ENCODE results near the gene MAD1L1.

MAD1L1 gene

DNA sequence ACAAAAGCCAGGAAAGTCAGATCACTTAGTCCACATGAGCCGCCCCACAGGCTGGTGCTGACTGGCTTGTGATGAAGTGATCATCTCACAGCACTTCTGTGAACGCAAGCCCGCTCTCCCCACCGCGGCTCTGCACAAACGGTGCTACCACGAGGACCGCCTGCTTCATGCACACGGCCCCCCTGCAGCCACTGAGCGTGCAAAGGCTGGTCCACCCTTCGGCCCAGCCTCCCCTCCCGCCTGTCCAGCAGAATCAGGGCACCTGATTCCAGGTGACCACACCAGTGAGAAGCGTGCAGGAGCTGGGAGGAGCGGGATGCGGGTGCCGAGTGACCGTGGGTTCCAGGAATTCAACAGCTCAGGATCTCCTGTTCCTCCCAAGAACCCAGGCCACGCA lies 32.2 kb downstream of the MAD1L1 start:
- no peak for DNase-seq (ENCODE audit: low read depth)

DNA sequence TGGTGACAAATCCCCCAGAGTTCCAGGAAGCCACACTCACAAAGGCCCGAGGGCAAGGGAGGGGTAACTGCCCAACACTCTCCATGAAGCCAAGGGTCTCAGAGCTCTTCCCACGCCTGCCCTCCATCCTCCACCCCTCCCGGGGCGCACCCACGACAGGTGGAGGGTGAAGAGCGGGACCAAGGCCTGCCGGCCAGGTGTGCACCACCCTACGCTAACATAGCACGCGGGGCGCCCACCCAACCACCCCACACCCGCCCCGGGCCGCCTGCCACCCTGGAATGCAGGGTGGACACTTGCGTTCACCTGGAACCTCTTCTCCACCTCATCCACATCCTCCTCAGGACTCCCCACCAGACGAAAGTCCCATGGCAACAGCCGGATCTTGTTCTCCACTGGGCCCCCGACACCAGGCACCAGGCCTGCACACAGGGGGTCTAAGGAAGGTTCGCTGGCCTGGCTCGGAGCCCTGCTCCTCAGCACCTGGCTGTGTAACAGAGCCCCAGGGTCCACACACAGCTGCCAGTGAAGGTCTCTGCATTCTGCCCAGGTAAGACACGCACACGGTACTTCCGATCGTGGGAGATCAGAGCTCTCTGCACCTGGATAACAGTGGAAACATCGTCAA lies 32.7 kb downstream of the MAD1L1 start:
- DNase-seq (ENCODE audit: low read depth): no peak

DNA sequence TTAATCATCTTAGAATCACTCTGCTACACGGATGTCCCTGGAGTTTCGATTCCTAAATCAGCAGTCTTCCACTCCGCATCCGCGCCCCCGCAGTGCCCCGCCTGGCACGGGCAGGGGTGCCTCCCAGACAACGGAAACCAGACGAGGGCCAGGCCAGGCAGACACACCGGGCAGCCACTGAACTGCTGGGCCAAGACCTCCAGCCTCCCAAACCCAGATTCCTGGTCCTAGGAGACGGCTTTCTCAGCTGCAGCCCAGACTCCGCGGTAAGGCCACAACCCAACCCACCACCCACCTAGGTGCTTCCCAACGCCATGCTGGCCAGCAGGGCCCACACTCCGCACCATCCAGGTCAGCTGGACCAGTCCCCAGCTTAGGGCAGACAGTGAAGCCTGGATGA lies 33.2 kb downstream of the MAD1L1 start:
- no peak for DNase-seq (ENCODE audit: low read depth)

DNA sequence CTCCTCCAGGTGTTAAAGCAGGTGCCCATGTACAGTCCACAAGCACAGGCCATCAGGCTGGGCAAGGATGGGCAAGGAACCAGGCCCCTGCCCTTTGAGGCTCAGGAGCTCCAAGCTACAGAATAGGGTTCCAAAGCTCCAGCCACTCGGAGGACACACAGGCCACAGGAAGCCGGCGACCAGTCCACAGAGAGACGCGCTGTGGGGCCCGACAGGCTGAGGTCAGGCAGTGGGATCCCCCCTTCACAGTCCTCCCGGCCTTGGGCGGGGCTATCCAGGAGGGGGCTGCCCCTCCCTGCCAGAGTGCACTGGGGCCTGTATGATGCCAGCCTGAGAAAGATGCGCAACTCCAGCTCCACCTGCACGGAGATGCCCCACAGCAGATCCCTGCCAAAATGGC lies 34.0 kb downstream of the MAD1L1 start:
- no peak for DNase-seq (ENCODE audit: low read depth)

DNA sequence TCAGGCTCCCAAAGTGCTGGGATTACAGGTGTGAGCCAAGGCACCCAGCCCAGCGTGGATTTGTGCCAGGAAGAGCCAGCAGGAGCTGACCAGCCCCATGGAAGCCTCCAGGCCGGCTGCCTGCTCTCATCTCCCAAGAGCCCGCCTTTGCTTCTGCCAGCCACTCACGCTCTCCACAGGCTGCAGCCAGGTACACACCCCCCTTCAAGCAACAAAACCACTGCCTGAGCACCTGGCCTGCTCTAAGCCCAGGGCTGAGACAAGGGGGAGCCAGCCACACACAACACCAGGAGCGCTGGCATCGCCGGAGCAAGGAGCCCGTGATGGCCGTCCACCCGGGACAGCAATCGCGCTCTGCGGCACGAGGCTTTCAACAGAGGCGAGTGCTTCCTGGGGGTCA lies 34.5 kb downstream of the MAD1L1 start:
- DNase-seq (ENCODE audit: low read depth): no peak

DNA sequence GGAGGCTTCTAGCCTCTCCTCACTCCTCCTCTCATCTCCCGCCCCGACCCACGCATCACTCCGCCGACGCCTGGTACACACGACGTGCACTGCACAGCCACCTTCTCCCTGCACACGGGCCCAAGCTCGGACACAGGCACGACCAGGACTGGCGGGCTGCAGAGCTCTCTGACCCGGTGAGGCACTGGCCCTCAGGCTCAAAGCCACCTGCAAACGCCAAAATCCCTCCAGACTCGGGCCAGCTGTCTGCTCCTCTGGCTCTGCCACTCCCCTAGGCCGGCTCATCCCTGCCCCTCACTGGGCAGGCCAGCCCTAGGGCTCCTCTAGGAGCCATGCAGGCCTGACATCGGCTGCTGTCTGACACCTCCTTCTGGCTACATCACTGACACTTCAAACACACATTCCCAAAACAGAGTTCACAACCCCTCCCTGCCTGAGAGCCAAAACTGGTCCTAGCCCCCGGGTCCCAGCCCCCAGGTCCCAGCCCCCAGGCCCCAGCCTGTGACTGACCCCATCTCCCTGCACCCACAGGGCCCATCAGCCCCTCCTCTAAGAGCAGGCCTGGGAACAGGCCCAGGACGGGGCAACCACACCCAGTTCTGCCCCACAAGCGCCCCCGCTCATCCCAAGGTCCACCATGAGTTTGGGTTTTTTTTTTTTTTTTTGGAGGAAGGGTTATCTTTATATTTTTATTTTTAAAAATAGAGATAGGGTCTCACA lies 35.1 kb downstream of the MAD1L1 start:
- no peak for DNase-seq (ENCODE audit: low read depth)

DNA sequence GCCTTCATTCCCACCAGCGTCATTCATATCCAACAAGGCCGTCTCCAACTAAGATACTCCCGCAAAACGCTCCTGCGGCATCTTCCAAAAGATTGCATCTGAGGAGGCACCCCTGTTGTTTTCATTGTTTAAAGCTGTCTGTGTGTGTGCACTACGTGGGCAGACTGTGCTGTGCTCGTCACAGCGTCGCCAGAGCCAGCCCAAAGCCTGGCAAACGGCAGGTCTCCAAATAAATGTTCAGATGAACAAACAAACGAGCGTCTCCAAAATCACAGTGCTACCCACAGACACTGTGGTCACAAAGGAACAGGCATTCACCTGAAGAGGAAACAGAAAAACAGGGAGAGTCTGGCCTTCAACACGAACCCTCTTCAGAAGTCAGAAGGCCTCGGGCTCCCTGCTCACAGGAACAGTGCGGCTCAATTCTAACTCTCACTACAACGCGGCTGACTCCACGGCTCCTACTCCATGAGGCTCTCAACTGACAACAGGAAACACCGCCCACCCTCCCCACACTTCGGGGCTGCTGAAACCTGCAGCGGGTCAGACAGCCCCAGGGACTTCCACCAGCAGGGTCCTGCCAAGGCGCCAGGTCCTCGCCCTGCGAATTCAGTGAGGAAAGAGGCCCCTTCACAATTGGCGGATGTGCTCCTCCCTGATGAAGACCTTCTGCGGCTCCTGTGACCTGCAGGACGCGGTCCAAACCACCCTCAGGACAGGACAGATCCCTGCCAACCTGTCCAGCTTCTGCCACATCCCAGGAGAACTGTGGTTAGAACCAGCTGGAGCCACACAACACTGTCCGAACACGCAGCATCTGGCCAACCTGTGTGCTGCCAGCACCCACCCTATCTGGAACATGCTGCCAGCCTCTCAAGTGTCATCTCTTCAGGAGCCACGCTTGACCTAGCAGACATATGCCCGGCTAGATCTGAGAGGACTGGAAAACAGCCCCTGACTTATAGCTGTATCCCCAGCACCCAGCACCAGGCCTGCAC lies 36.1 kb downstream of the MAD1L1 start:
- no peak for DNase-seq (ENCODE audit: low read depth)

DNA sequence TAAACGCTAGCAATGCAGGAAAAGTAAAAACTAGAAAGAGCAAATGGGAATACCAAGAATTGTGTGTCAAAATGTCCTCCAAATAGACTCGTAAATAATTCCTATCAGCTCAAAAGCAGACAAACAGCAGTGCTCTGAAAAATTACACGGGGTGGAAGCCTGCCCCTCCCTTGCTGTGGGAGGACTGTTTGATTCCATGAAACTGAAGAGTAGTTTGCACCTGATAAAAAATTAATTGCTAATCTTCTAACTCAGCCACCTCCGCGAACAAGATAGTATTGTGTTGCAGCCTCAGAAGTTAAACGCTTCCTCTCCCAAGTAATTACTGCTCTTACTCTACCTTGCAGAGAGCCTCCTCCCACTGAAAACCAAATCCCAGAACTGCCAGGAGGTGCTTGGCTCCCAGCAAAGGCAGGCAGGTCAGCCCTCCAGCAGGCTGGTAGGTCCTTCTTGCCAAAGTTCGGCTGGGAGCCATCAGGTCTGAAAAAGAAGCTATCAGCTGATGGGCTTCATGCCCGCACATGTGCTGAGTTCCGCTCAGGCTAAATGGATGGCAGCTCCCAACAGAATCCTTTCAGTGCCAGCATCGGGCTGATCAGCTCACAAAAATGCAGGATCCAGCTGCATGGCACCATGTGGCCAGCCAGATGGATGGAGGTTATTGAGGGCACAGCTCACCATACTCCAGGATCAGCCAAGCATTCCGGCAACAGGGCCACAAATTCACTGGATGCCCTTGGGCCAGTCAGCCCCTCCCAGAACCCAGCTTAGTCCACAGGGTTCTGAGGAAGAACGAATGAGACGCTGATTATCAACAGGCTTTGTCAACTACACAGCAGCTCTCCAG lies 37.1 kb downstream of the MAD1L1 start:
- no peak for DNase-seq (ENCODE audit: low read depth)

DNA sequence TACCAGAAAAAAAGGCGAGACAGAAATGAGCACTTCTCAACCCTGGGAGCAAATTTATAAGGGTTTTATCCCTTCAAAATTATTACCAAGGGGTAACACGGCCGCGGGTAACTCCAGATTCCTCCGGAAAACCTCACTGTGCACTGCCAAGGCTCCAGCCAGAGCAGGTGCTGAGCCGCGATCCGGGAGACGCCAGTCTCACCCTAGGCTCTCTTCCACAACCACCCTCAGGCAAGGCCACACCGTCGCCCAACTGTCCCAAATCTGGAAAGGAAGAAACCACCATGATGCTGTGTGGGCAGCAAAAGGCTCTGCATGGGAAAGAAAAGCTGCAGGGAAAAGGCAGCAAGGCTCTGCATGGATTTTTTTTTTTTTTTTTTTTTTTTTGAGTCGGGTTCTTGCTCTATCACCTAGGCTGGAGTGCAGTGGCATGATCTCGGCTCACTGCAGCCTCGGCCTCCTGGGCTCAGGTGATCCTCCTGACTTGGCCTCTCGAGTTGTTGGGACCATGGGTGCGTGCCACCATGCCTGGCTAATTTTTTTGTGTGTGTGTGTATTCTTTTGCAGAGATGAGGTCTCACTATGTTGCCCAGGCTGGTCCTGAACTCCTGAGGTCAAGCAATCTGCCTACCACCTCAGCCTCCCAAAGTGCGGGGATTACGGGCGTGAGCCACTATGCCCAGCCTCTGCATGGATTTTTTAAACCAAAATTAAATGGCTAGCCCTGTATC lies 39.0 kb downstream of the MAD1L1 start:
- no peak for DNase-seq (ENCODE audit: low read depth)

DNA sequence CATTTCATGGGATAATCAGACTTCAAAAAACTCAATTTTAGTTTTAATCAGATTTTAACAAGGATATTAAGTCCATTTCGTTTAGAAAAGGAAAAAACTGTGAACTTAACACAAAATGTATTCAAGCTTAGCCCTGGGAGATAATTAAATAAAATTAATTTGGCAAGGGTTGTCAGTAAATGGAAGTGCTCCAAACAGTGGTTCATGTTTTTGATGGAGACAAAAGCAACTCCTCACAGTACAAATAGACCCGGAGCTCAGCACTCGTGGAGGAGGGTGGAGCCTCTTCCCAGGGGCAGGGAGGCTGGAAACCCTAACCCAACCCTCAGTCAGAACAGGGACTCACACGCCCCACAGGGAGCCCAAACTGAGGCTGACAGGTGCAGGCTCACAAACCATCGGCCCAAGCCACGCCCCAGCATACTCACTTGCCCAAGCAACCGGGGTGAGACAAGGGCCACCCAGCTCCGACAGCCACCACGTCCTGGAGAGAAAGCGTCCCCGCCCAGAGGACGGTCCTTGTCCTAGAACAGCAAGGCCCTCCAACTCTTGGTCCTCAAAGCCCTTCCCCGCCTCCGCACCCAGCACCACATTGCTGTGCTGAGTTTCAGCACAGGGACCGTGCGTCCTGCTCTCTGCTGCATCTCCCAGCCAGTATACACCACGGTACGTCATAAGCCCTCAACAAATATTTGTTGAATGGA lies 39.8 kb downstream of the MAD1L1 start:
- no peak for DNase-seq (ENCODE audit: low read depth)

DNA sequence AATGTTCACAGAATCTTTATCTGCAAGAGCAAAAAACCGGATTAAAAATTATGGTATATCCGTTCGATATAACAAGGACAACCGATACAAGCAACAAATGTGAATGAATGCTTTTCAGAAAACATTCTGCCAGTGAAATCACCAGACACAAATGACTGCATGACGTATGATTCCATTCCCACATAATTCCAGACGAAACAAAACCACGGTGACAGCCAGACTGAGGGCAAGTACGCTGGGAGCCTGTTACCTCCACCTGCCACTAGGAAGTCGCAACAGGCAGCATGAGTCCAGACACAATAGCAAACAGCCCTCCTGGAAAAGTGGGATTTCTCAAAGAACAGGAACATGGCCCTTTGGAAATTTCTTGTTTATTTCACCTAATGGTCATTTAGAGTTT lies 41.7 kb downstream of the MAD1L1 start:
- DNase-seq (ENCODE audit: low read depth): no peak

DNA sequence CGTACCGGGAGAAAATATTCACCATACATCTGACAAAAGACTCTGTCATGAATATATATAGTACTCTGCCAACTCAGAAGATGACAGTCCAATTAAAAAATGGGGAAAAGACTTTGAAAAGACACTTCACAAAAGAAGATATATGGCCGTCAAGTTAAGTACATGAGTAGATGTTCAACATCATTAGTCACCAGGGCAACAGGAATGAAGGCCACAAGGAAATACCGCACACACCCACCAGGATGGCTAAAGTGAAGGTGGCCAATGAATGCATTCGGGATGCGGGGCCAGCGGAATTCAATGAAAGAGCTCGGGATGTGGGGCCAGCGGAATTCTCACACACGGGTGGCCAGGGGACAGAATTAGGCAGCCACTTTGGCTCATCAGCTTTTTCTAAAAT lies 42.2 kb downstream of the MAD1L1 start:
- no peak for DNase-seq (ENCODE audit: low read depth)

DNA sequence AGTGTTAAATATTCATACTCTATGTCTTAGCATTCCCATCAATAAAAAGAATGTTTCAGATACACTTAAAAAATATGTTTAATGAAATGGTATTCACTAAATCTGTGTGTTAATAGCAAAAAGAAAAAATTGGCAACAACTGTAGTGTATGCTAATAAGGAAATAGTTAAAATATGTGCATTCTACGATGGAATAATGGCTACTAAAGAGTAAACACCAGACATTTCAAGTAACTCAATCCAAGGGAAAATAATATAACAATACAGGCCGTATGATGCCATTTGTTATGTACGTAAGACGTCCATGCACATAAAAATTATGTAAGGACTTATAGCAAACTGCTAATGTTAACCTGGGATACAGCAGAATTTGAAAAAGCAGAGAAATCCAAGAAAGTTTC lies 46.6 kb downstream of the MAD1L1 start:
- no peak for DNase-seq (ENCODE audit: low read depth)

DNA sequence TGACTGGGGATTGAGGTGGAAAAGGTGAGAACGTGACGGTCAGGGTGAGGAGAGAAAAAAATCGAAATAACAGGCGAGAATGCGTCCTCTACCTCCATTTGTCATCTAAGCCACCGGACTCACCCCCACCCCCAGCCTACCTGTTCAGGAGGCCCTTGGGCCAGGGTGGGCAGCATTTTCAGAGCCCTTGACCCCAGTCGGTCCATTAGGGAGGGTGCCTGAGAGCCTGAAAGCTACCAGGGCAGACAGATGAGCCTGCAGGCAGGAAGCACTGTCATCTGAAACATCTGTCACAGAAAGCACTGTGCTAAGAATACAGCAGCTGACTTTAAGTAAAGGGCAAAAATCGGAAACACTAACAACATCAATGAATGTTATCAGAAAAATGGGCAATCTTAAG lies 47.0 kb downstream of the MAD1L1 start:
- DNase-seq (ENCODE audit: low read depth): no peak

DNA sequence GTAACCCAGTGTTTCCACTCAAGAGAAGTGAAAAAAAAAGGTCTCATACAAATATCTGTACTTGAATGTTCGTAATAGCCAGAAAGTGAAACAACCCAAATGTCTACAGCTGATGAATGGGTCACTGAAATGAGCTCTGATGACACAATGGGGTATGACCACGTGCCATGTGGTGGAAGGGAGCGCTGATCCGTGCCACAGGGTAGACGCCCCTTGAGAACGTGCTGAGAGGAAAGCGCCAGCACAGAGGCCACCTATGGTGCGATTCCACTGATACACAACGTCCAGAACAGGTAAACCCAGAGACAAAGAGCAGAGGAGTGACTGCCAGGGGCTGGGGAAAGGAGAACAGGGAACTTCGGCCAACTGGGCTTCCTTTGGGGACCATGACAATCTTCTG lies 50.3 kb downstream of the MAD1L1 start:
- DNase-seq (ENCODE audit: low read depth): no peak

DNA sequence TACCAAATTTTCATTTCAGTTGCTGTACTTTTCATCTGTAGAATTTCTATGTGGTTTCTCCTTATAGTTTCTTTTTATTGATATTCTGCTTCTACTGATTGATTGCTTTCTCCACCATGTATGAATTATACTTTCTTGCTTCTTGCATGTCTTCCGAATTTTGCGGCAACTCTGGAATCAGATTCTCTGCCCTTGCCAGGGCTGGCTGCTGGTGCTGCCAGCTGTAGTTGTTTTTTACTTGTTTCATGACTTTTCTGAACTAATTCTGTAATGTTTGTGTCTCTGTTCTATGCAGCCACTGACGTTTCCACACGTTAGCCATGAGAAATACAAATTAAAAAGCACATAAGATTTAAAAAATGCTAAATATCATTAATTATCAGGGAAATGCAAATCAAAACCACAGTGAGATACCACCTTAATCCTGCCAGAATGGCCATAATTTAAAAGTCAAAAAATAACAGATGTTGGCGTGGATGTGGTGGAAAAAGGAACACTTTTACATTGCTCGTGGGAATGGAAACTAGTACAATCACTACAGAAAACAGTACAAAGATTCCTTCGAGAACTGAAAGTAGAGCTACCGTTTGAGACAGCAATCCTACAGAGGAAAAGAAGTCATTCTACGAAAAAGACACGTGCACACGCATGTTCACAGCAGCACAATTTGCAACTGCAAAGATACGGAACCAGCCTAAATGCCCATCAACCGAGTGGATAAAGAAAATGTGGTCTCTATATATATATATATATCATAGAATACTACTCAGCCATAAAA lies 51.5 kb downstream of the MAD1L1 start:
- no peak for DNase-seq (ENCODE audit: low read depth)

DNA sequence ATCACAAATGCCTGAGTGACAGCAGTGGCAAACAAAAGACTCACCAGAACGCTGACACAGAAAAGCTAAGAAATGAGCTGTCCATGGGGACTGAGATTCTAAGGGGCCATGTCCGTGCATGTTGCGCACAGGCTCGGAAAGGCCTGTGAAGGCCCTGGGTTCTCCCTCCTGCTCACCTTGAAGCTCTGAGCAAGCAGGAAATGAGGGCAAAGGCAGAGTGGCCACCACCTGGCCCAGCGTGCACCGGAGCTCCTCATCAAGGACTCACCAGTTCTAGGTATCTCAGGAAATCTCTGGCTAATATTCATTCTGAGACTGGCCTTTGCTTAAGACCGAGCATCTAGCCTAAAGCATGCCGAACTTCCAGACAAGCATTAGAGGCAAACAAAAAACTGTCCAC lies 52.7 kb downstream of the MAD1L1 start:
- DNase-seq (ENCODE audit: low read depth): no peak

DNA sequence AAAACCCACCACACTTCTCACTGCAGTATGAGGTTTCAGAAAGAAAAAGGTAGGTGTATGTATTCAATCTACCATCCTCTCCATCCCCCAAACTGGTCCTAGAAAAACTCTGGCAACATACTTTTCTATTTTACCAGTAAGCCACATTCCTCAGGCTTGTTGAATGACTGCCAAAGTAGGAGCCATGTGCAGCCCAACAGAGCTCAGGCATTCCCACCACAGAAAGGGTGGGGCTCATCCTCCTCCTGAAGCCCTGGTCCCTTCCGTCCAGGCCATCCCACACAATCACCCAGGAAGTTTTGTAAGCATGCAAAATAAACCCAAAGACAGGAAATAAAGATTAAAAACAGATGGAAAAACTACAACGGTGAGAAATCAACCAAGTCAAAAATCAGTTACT lies 57.2 kb downstream of the MAD1L1 start:
- DNase-seq (ENCODE audit: low read depth): no peak

DNA sequence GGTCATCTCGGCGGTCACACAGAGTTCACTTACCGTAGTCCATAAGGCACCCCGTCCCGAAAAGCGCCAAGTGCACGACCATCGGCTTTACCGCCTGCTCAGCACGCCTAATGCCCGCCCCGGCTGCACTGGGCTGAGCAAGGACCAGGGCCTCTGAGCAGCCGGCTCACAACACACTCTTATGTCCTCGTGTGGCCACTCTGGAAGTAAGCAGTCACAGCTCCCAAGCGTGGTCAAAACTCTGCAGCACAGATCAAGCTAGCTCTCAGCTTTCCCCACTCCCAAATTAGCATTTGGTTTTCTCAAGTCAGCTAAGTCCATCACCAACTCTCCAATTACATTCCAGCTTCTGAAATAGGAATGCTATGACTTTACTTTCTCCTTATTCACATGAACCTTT lies 57.7 kb downstream of the MAD1L1 start:
- DNase-seq (ENCODE audit: low read depth): no peak
